HFF-Myc (cell line): ENCODE data around the gene AKAP17A.

ENCODE experiments used
- DNase-seq: peaks from one replicate; pipeline ENCODE4 v3.0.0-alpha.2; 2011; ENCODE audit warnings: low read depth; ENCODE audit errors: extremely low read depth
- H3K4me3 ChIP-seq: replicated peaks from 2 replicates; pipeline ENCODE4 v1.5.1; 2011; ENCODE audit warnings: low read depth, mild to moderate bottlenecking, control low read depth, low read length
- TF ChIP-seq, protein P1 (sequence below): IDR thresholded peaks from 2 replicates; pipeline ENCODE4 v1.5.1; 2012; ENCODE audit warnings: mild to moderate bottlenecking, low read depth, low read length, control low read depth; ENCODE audit errors: missing control alignments

Gene AKAP17A

DNA sequence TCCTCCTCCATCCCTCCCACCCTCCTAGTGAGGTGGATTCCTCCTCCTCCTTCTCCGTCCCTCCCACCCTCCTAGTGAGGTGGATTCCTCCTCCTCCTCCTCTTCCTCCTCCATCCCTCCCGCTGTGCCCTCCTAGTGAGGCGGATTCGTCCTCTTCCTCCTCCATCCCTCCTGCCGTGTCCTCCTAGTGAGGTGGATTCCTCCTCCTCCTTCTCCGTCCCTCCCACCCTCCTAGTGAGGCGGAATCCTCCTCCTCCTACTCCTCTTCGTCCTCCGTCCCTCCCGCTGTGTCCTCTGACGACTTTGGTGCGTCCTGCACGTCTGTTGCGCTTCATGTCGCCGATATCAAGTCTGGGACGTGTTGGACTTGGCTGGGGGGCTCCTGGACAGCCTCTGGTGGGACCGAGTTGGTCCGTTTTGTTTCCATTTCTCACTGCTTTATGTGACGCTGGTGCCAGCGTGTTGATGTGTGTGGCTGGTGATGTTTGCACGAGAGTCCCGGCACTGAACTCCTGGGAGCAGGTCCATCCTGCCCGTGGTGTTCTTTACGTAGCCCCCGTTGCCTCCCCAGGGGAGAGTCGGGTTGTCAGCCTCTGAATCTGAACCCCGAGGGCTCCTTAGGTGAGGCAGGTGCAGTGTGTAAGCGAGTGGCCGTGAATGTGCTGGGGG lies 5.4 kb downstream of the AKAP17A start:
- TF ChIP-seq, protein P1, sequence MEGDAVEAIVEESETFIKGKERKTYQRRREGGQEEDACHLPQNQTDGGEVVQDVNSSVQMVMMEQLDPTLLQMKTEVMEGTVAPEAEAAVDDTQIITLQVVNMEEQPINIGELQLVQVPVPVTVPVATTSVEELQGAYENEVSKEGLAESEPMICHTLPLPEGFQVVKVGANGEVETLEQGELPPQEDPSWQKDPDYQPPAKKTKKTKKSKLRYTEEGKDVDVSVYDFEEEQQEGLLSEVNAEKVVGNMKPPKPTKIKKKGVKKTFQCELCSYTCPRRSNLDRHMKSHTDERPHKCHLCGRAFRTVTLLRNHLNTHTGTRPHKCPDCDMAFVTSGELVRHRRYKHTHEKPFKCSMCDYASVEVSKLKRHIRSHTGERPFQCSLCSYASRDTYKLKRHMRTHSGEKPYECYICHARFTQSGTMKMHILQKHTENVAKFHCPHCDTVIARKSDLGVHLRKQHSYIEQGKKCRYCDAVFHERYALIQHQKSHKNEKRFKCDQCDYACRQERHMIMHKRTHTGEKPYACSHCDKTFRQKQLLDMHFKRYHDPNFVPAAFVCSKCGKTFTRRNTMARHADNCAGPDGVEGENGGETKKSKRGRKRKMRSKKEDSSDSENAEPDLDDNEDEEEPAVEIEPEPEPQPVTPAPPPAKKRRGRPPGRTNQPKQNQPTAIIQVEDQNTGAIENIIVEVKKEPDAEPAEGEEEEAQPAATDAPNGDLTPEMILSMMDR, result no peak
- DNase-seq, result no peak
- no peak overlapping the region for H3K4me3 ChIP-seq

DNA sequence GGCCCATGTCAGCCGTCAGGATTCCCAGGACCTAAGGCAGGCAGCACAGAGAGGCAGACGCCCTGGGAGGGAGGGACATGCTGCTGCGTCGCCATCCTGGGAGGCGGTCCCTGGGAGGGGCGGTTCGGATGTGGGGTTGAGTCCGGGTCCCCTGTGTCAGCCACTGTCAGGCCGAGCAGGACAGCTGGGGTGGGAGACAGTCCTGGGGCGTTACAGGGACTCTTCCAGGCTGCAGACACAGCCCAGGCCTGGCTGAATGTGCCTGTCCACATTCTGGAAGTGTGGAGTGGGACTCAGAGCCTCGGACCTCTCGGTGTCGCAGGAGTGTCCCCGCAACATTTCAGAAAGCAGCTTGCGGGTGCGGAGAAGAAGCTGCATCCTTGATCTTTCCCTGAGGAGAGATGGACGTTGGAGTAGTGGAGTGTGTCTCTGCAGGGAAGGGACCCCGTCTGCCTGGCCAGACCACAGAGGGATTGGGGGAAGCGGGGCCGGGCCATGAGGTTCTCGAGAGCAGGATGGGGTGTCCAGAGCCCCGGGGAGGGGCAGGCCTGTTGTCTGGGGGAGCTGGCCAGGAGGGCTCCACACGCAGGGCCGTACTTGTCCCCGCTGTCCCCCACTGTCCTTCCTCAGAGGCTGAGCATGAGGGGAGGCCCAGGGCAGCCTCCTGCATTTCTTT lies 6.1 kb downstream of the AKAP17A start:
- no peak overlapping the region for H3K4me3 ChIP-seq
- TF ChIP-seq, protein P1, result no peak
- no peak for DNase-seq

DNA sequence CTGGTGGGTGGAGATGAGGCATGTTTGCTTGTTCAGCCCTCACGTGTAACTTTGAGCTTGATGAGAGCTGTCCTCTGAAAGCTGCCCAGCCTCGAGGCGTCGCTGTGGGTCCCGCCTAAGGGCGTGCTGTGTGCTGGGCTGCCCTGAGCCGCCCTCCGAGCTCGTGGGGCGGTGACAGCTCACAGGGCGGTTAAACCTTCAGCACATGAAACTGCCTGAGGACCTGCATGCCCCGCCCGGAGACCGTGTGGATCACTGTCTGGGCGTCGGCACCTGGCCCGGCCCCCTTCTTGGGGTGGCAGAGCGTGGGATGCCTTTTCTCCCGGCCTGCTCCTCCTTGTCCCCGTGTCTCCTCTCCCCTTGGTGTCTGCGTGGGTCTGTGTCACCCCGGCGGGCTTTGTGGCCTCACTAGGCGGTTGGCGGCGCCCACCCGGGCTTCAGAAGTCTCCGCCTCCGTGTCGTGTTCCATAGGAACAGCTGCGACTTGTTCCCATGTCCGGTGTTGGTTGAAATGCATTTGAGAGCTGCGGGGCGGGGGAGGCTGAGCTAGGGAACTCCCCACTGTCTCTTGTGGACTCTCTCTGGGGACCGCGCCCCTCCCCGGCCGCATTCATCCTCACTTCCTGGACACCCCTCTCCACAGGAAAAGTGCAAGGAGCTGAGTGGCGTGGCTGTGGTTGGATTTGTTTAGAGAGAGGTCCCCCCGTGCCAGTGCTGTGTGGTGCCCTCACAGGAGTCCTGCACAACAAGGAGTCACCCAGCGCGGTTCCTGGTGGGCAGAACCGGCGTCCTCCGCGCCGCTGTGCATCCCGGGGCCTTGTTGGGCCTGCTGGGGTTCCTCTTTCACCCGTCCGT lies 6.8 kb downstream of the AKAP17A start:
- no peak for DNase-seq
- H3K4me3 ChIP-seq, result no peak overlapping the region
- TF ChIP-seq, protein P1, result no peak

DNA sequence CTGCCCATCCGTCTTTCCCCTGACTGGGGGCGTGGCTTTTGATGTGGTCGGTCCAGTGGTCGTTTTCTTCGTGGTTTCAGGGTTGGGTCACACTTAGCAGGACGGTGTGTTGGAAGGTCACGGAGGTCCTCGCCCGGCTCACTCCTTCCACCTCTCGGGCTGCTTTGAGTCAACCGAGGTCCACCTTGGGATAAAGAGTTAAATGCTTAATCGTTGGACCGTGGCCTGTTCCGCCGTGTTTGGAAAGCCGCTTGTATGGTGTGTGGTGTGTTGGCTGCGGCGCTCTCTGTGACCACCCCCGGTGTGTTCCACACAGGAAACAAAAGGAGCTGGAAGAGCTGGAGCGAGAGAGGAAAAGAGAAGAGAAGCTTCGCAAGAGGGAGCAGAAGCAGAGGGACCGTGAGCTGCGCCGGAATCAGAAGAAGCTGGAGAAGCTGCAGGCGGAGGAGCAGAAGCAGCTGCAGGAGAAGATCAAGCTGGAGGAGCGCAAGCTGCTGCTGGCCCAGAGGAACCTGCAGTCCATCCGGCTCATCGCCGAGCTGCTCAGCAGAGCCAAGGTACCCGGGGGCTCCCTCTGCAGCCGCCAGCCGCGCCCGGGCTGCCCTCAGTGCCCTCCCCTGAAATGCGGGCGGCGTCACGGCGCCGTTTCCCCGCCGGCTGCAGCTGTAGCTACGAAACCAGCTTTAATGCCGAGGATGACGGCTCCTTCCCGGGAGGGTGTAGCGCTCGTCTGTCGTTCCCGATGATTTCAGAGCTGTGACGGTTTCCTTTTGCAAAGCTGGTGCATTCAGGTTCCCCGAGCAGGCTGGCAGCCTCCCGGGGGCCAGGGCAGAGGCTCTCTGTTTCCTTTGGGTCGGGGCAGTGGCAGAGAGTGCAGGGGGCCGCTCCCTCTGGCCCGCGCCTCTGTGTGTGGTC lies 7.7 kb downstream of the AKAP17A start:
- DNase-seq, result no peak
- TF ChIP-seq, protein P1, result no peak
- no peak overlapping the region for H3K4me3 ChIP-seq

DNA sequence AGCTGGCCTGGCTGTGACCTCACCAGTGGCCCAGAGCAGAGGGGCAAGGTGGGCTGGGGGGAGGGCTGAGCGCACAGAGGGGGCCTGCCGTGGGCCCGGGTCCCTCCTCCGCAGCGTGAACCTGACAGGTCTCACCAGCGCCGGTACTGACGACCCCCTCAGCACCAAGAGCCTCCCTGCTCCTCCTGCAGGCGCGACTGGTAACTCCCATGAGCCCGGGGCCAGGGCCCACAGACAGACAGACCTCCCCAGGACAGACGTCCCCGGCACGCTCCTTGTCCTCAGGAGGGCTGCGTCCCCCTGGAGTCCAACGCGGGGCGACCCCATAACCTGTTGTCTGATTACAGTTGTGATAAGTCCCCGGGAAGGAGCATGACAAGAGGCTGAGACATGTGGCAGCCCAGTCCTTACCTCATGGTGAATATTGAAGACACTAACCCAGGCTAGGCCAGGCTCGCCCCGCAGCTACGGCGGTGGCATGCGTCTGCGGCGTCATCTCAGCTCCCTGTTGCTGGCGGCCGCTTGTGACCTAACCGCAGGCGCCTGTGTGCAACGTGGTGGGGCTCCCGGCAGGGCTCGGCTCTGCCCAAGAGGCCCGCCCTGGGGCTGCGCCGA lies 8.5 kb downstream of the AKAP17A start:
- DNase-seq, result no peak
- H3K4me3 ChIP-seq, result no peak overlapping the region
- TF ChIP-seq, protein P1, result no peak

DNA sequence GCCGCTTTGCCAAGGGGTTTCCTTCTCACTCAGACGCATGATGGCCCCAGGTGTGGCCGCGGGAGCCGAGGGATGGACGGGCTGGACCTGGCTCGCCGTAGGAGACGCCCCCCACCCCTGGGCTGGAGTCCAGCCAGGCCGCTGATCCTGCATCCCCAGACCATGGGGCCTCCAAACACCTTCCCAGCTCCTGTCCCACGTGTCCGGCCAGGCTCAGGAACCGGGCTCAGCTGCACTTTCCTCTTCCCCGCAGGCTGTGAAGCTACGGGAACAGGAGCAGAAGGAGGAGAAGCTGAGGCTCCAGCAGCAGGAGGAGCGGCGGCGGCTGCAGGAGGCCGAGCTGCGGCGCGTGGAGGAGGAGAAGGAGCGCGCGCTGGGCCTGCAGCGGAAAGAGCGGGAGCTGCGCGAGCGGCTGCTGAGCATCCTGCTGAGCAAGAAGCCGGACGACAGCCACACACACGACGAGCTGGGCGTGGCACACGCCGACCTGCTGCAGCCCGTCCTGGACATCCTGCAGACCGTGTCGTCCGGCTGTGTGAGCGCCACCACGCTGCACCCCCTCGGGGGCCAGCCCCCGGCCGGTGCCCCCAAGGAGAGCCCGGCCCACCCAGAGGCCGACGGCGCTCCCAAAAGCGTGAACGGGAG lies 9.1 kb downstream of the AKAP17A start:
- TF ChIP-seq, protein P1, result no peak
- H3K4me3 ChIP-seq, result no peak overlapping the region
- no peak for DNase-seq
